ENCODE data around the gene CDKAL1. TPM values are rescaled to one million over a fixed set of nuclear protein-coding genes. Genes with fewer than 3 reads are reported as not detected.

Gene CDKAL1
- total and polyA plus RNA-seq, 2 donors from 2014 or later: 4.6 to 20.2 TPM

GRCh38 chr6:20741490-20741889, 207.2 kb downstream of the CDKAL1 start:
- intact Hi-C loops (cut with DNase I): no loop called here
- no peak for FAIRE-seq
- Histone ChIP-seq H3K9me3 (ENCODE audit: control insufficient read depth in 2 of 3, insufficient read depth in 1 of 3, low read length in 3 of 3) (no peaks in the 10 kb centered on the region), H3K4me1 (ENCODE audit: control insufficient read depth in 2 of 3, insufficient read depth in 2 of 3, low read depth in 1 of 3, low read length in 3 of 3) (no peaks in the 10 kb centered on the region), H3K36me3 (ENCODE audit: control insufficient read depth in 2 of 3, insufficient read depth in 3 of 3, low read length in 3 of 3) (no peaks in the 10 kb centered on the region), H3K27ac (ENCODE audit: low read depth in 2 of 2, low read length in 2 of 2) (no peak overlapping the region), H3K4me3 (ENCODE audit: low read length in 3 of 3) (no peak overlapping the region), H3K9ac (ENCODE audit: low read length in 3 of 3) (no peak overlapping the region), H3K27me3 (ENCODE audit: control insufficient read depth, insufficient read depth, low read length) (no peaks in the 10 kb centered on the region)
- DNase-seq: no peak
- TF ChIP-seq CTCF (IDR thresholded peaks at IDR 0.05; ENCODE audit: borderline replicate concordance, extremely low read depth, insufficient read depth): no peak

DNA sequence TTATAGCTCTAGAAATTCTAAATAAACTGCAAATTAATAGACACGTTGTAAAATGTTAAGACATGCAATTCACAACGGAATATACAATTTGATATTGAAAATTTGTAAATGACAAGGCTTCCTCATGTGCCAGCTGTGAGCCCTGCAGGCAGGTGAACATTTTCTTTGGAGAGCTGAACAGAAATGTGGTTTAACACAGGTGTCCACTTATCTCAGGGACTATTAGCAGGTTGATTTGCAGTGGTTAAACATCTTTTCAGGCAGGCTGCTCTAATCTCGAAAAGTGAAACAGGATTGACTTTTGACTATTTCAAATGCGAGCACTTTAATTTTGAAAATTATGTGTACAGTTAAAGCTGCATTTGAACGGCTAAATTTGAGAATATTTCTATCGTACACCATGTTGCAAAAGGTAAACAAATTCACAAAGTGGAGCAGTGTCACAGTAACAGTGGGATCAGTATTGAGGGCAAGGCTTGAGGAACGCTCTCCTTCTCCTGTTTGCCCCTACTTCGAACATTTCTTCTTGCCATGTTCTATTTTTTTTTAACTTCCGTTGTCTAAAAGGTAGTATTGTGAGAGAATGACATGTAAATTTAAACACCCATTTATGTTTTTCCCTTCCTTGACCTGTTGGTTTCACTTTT, 210.8 kb downstream of the CDKAL1 start:
- FAIRE-seq (no peak), DNase-seq (no peak)
- Histone ChIP-seq H3K36me3 (ENCODE audit: control insufficient read depth in 2 of 3, insufficient read depth in 3 of 3, low read length in 3 of 3) (no peaks in the 10 kb centered on the region), H3K27ac (ENCODE audit: low read depth in 2 of 2, low read length in 2 of 2) (no peak overlapping the region), H3K9me3 (ENCODE audit: control insufficient read depth in 2 of 3, insufficient read depth in 1 of 3, low read length in 3 of 3) (no peaks in the 10 kb centered on the region), H3K4me3 (ENCODE audit: low read length in 3 of 3) (no peak overlapping the region), H3K9ac (ENCODE audit: low read length in 3 of 3) (no peak overlapping the region), H3K27me3 (ENCODE audit: control insufficient read depth, insufficient read depth, low read length) (no peaks in the 10 kb centered on the region), H3K4me1 (ENCODE audit: control insufficient read depth in 2 of 3, insufficient read depth in 2 of 3, low read depth in 1 of 3, low read length in 3 of 3) (no peaks in the 10 kb centered on the region)
- no peak for TF ChIP-seq CTCF (IDR thresholded peaks at IDR 0.05; ENCODE audit: borderline replicate concordance, extremely low read depth, insufficient read depth)
- intact Hi-C loops (cut with DNase I): no loop called here

- FAIRE-seq: no peak
- Histone ChIP-seq H3K36me3 (ENCODE audit: control insufficient read depth in 2 of 3, insufficient read depth in 3 of 3, low read length in 3 of 3) (no peaks in the 10 kb centered on the region), H3K9ac (ENCODE audit: low read length in 3 of 3) (no peak overlapping the region), H3K4me1 (ENCODE audit: control insufficient read depth in 2 of 3, insufficient read depth in 2 of 3, low read depth in 1 of 3, low read length in 3 of 3) (no peaks in the 10 kb centered on the region), H3K4me3 (ENCODE audit: low read length in 3 of 3) (no peak overlapping the region), H3K9me3 (ENCODE audit: control insufficient read depth in 2 of 3, insufficient read depth in 1 of 3, low read length in 3 of 3) (no peaks in the 10 kb centered on the region), H3K27ac (ENCODE audit: low read depth in 2 of 2, low read length in 2 of 2) (no peak overlapping the region), H3K27me3 (ENCODE audit: control insufficient read depth, insufficient read depth, low read length) (no peaks in the 10 kb centered on the region)
- intact Hi-C loops (cut with DNase I): no loop called here
- no peak for TF ChIP-seq CTCF (IDR thresholded peaks at IDR 0.05; ENCODE audit: borderline replicate concordance, extremely low read depth, insufficient read depth)
- DNase-seq: no peak
Measured at GRCh38 chr6:20746024-20746423, 211.8 kb downstream of the CDKAL1 start.

All from kidney (tissue), 14 donors.